ENCODE results near the gene ECT2. TPM values are rescaled to one million over a fixed set of nuclear protein-coding genes. Genes with fewer than 3 reads are reported as not detected.

The ECT2 gene
- total RNA-seq, 1 donor from 2014 or later = 11.5 TPM

GRCh38 chr3:172770382-172770781, 19.9 kb downstream of the ECT2 start:
- Mint-ChIP-seq H3K4me1 (ENCODE audit: low read depth, unreplicated experiment) (no peaks in the 10 kb centered on the region), H3K27ac (ENCODE audit: unreplicated experiment) (no peak overlapping the region), H3K36me3 (ENCODE audit: unreplicated experiment) (no peaks in the 10 kb centered on the region), H3K9me3 (ENCODE audit: unreplicated experiment) (no peaks in the 10 kb centered on the region), H3K27me3 (ENCODE audit: unreplicated experiment) (no peaks in the 10 kb centered on the region), H3K4me3 (ENCODE audit: unreplicated experiment) (no peak overlapping the region)
- DNase-seq = no peak
- TF ChIP-seq, protein P1, sequence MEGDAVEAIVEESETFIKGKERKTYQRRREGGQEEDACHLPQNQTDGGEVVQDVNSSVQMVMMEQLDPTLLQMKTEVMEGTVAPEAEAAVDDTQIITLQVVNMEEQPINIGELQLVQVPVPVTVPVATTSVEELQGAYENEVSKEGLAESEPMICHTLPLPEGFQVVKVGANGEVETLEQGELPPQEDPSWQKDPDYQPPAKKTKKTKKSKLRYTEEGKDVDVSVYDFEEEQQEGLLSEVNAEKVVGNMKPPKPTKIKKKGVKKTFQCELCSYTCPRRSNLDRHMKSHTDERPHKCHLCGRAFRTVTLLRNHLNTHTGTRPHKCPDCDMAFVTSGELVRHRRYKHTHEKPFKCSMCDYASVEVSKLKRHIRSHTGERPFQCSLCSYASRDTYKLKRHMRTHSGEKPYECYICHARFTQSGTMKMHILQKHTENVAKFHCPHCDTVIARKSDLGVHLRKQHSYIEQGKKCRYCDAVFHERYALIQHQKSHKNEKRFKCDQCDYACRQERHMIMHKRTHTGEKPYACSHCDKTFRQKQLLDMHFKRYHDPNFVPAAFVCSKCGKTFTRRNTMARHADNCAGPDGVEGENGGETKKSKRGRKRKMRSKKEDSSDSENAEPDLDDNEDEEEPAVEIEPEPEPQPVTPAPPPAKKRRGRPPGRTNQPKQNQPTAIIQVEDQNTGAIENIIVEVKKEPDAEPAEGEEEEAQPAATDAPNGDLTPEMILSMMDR (IDR thresholded peaks at IDR 0.05; ENCODE audit: partially characterized antibody, unreplicated experiment) = no peak

- no peaks in the 10 kb centered on the region for H3K27me3 Mint-ChIP-seq (ENCODE audit: unreplicated experiment)
- no peak for DNase-seq
- H3K9me3 Mint-ChIP-seq (ENCODE audit: unreplicated experiment) = no peaks in the 10 kb centered on the region
- no peaks in the 10 kb centered on the region for H3K4me1 Mint-ChIP-seq (ENCODE audit: low read depth, unreplicated experiment)
- TF ChIP-seq, protein P1 (IDR thresholded peaks at IDR 0.05; ENCODE audit: partially characterized antibody, unreplicated experiment) = no peak
- H3K4me3 Mint-ChIP-seq (ENCODE audit: unreplicated experiment) = no peak overlapping the region
- H3K36me3 Mint-ChIP-seq (ENCODE audit: unreplicated experiment) = no peaks in the 10 kb centered on the region
- no peak overlapping the region for H3K27ac Mint-ChIP-seq (ENCODE audit: unreplicated experiment)
Observed at GRCh38 chr3:172771672-172772071, 21.1 kb downstream of the ECT2 start.

- DNase-seq = no peak
- Mint-ChIP-seq H3K27me3 (ENCODE audit: unreplicated experiment) (no peaks in the 10 kb centered on the region), H3K4me3 (ENCODE audit: unreplicated experiment) (no peak overlapping the region), H3K27ac (ENCODE audit: unreplicated experiment) (no peak overlapping the region), H3K9me3 (ENCODE audit: unreplicated experiment) (peaks cover 3% of the 10 kb centered on the region), H3K4me1 (ENCODE audit: low read depth, unreplicated experiment) (no peaks in the 10 kb centered on the region), H3K36me3 (ENCODE audit: unreplicated experiment) (no peaks in the 10 kb centered on the region)
- TF ChIP-seq, protein P1 (IDR thresholded peaks at IDR 0.05; ENCODE audit: partially characterized antibody, unreplicated experiment) = no peak
Observed at GRCh38 chr3:172776049-172776717, 25.7 kb downstream of the ECT2 start.

DNA sequence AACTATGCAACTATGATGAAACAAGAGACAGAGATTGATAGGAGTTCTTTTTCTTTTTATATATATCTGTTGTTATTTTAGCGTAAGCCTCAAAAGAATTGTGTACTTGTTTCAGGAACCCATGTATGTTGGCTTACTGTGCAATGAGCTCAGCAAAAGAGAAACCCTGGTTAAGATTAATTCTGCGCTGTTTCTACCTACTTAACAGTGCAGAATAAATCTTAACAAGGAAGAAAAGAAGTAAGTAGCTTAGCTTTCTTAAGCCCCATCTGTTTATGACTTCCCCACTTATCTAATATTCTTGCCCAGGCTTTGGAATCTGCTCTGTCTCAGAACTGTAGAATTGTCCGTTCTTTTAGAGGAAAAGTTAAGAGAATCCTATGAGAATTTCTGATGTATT, 27.4 kb downstream of the ECT2 start:
- TF ChIP-seq, protein P1 (IDR thresholded peaks at IDR 0.05; ENCODE audit: partially characterized antibody, unreplicated experiment) = no peak
- no peaks in the 10 kb centered on the region for H3K4me1 Mint-ChIP-seq (ENCODE audit: low read depth, unreplicated experiment)
- peaks cover 3% of the 10 kb centered on the region for H3K9me3 Mint-ChIP-seq (ENCODE audit: unreplicated experiment)
- H3K27me3 Mint-ChIP-seq (ENCODE audit: unreplicated experiment) = no peaks in the 10 kb centered on the region
- no peaks in the 10 kb centered on the region for H3K36me3 Mint-ChIP-seq (ENCODE audit: unreplicated experiment)
- no peak overlapping the region for H3K4me3 Mint-ChIP-seq (ENCODE audit: unreplicated experiment)
- no peak overlapping the region for H3K27ac Mint-ChIP-seq (ENCODE audit: unreplicated experiment)
- DNase-seq = no peak

DNA sequence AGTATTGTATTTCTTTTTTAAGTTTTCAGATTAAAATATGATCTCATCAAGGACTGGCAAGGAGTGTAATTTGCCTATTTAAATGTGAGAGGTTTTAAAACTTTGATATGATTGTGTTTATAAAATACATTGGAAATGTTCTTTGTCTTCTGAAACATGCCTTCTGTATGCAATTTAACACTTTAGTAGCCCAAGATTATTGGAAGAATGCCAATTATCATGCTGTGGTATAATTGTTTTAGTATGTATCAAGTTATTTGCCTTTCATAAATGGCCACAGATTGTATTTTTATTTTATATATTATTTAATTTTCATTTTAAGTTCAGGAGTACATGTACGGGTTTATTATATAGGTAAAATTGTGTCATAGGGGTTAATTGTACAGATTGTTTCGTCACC, 31.7 kb downstream of the ECT2 start:
- DNase-seq = no peak
- H3K36me3 Mint-ChIP-seq (ENCODE audit: unreplicated experiment) = no peaks in the 10 kb centered on the region
- no peaks in the 10 kb centered on the region for H3K27me3 Mint-ChIP-seq (ENCODE audit: unreplicated experiment)
- TF ChIP-seq, protein P1 (IDR thresholded peaks at IDR 0.05; ENCODE audit: partially characterized antibody, unreplicated experiment) = no peak
- H3K4me3 Mint-ChIP-seq (ENCODE audit: unreplicated experiment) = no peak overlapping the region
- H3K9me3 Mint-ChIP-seq (ENCODE audit: unreplicated experiment) = peaks cover 2% of the 10 kb centered on the region
- H3K27ac Mint-ChIP-seq (ENCODE audit: unreplicated experiment) = no peak overlapping the region
- peaks cover 1% of the 10 kb centered on the region for H3K4me1 Mint-ChIP-seq (ENCODE audit: low read depth, unreplicated experiment)

Measured in glutamatergic neuron (in vitro differentiated cells).